Endothelial cell of umbilical vein (primary cell): ENCODE measurements around the gene POLR2B. TPM values are rescaled to one million over a fixed set of nuclear protein-coding genes. Genes with fewer than 3 reads are reported as not detected.

ENCODE experiments used
- BruUV-seq: library from RNA; stranded (reverse); fragments of 400-500 nt; replicated peaks from 2 replicates; lab custom pipeline; 2021; lab: Mats Ljungman, UMichigan
- CTCF ChIA-PET: fragments of 300-600, 350-600 bp; sonication (Branson Sonifier 250); formaldehyde crosslinking; loops from one replicate; lab custom pipeline; 2021; ENCODE audit warnings: antibody characterized with exemption, inconsistent platforms; lab: Charles Lee
- POLR2A ChIA-PET: fragments of 300-600, 350-600 bp; sonication (Branson Sonifier 250); formaldehyde crosslinking; loops from one replicate; lab custom pipeline; 2021; ENCODE audit warnings: antibody characterized with exemption, inconsistent platforms; lab: Charles Lee
- DNase-seq: peaks from one replicate; pipeline ENCODE4 v3.0.0-alpha.2; 2011; ENCODE audit warnings: low read depth, low spot score
- FAIRE-seq: peaks from 2 replicates; lab custom pipeline; 2011; peaks lifted over from hg19 to GRCh38; lab: Jason Lieb, UNC
- H2AFZ ChIP-seq: 2 replicates; pipeline ENCODE4 v1.6.0; 2012; ENCODE audit warnings: low read depth, low read length, control low read depth, inconsistent platforms
- H3K27ac ChIP-seq: 2 replicates; pipeline ENCODE4 v1.5.1; 2011; ENCODE audit warnings: low read depth, mild to moderate bottlenecking, control low read depth, low read length, moderate library complexity; ENCODE audit not compliant: insufficient read depth
- H3K27me3 ChIP-seq, 2 experiments: 2 replicates each; pipeline versions ENCODE4 v1.6.0 to v1.6.1; 2011; ENCODE audit warnings: low read length in 2 of 2, mixed read lengths in 1 of 2; ENCODE audit not compliant: control insufficient read depth in 2 of 2, insufficient read depth in 2 of 2
- H3K36me3 ChIP-seq, 2 experiments: 2 replicates in 1 of 2; 3 replicates in 1 of 2; pipeline ENCODE4 v1.5.1; 2011; ENCODE audit warnings: low read length in 2 of 2, mild to moderate bottlenecking in 1 of 2, moderate library complexity in 1 of 2; ENCODE audit not compliant: control insufficient read depth in 2 of 2, insufficient read depth in 2 of 2; ENCODE audit errors: extremely low read depth in 1 of 2
- H3K4me1 ChIP-seq: 3 replicates; pipeline ENCODE4 v1.5.1; 2011; ENCODE audit warnings: mild to moderate bottlenecking, low read length; ENCODE audit not compliant: control insufficient read depth, insufficient read depth; ENCODE audit errors: extremely low read depth
- H3K4me2 ChIP-seq: 2 replicates; pipeline ENCODE4 v1.6.1; 2011; ENCODE audit warnings: low read length, control low read depth, mixed read lengths; ENCODE audit not compliant: insufficient read depth
- H3K4me3 ChIP-seq, 3 experiments: fragments of 200-600 bp in 1 of 3; sonication (generic), shearing (Covaris generic) in 1 of 3; replicated peaks in 1 of 3; 2 replicates each; pipeline ENCODE4 v1.5.1; 2011 to 2016; ENCODE audit warnings: control low read depth in 3 of 3, low read length in 3 of 3, mild to moderate bottlenecking in 2 of 3, inconsistent platforms in 1 of 3, low read depth in 1 of 3, moderate library complexity in 1 of 3; ENCODE audit not compliant: insufficient read depth in 1 of 3
- H3K79me2 ChIP-seq: 2 replicates; pipeline ENCODE4 v1.6.0; 2012; ENCODE audit warnings: low read length, inconsistent platforms; ENCODE audit not compliant: control insufficient read depth, insufficient read depth
- H3K9ac ChIP-seq: replicated peaks from 2 replicates; pipeline ENCODE3; 2011; ENCODE audit warnings: low read length, control low read depth; ENCODE audit not compliant: insufficient read depth; ENCODE audit errors: extremely low read depth
- H3K9me1 ChIP-seq: replicated peaks from 3 replicates; pipeline ENCODE4 v1.6.0; 2011; ENCODE audit warnings: mild to moderate bottlenecking, low read length; ENCODE audit not compliant: control insufficient read depth, insufficient read depth; ENCODE audit errors: extremely low read depth
- H3K9me3 ChIP-seq: replicated peaks from 2 replicates; pipeline ENCODE4 v1.5.1; 2012; ENCODE audit warnings: low read length, inconsistent platforms; ENCODE audit not compliant: control insufficient read depth, insufficient read depth
- H4K20me1 ChIP-seq: replicated peaks from 2 replicates; pipeline ENCODE3; 2011; ENCODE audit warnings: mild to moderate bottlenecking, low read length; ENCODE audit not compliant: control insufficient read depth, insufficient read depth; ENCODE audit errors: extremely low read depth
- CTCF ChIP-seq, 2 donors: IDR thresholded peaks; 1 replicate in 1 of 2; 2 replicates in 1 of 2; pipeline ENCODE4 v1.5.1; 2011; ENCODE audit warnings: low read length in 2 of 2, mild to moderate bottlenecking in 2 of 2, moderate library complexity in 2 of 2, control low read depth in 1 of 2, inconsistent platforms in 1 of 2, low read depth in 1 of 2; ENCODE audit not compliant: insufficient read depth in 1 of 2; ENCODE audit errors: extremely low read depth in 1 of 2
- EZH2 ChIP-seq: IDR thresholded peaks from 2 replicates; pipeline ENCODE4 v1.6.1; 2012; ENCODE audit warnings: borderline replicate concordance, low read depth, mild to moderate bottlenecking, moderate library complexity, low read length, inconsistent platforms; ENCODE audit not compliant: severe bottlenecking
- FOS ChIP-seq: IDR thresholded peaks from 2 replicates; pipeline ENCODE4 v1.6.1; 2011; ENCODE audit warnings: mild to moderate bottlenecking, low read length, moderate library complexity, borderline replicate concordance; ENCODE audit not compliant: insufficient read depth
- GATA2 ChIP-seq: IDR thresholded peaks from 2 replicates; pipeline ENCODE4 v1.7.0; 2011; ENCODE audit warnings: low read depth, mild to moderate bottlenecking, moderate library complexity, mixed read lengths, low read length; ENCODE audit not compliant: insufficient read length, insufficient read depth
- JUN ChIP-seq: IDR thresholded peaks from 2 replicates; pipeline ENCODE4 v1.6.1; 2011; ENCODE audit warnings: borderline replicate concordance, low read depth; ENCODE audit not compliant: insufficient read length, insufficient read depth
- MAX ChIP-seq: IDR thresholded peaks from 2 replicates; pipeline ENCODE4 v1.6.1; 2011; ENCODE audit not compliant: insufficient read depth, insufficient read length
- POLR2A ChIP-seq: IDR thresholded peaks from 2 replicates; pipeline ENCODE4 v1.6.1; 2012; ENCODE audit warnings: low read depth, mild to moderate bottlenecking, control low read depth, low read length
- POLR2AphosphoS5 ChIP-seq: IDR thresholded peaks from 2 replicates; pipeline ENCODE4 v1.6.1; 2012; ENCODE audit warnings: low read depth, mild to moderate bottlenecking, control low read depth, low read length, moderate library complexity; ENCODE audit not compliant: insufficient read depth
- dilution Hi-C: fragments of 300-500 bp; cut with MboI; formaldehyde crosslinking; loops from one replicate; pipeline ENCODE4 v1.15.0; 2019; ENCODE audit warnings: low sequenced_read_pairs; ENCODE audit not compliant: extremely low pct_ligation_motif_present
- intact Hi-C: fragments of 100-400 bp; cut with micrococcal nuclease; formaldehyde crosslinking; loops from one replicate; pipeline ENCODE4 v1.10.0; 2022
- polyA plus RNA-seq, 4 experiments: library from polyadenylated mRNA; depleted of rRNA in 3 of 4; stranded (reverse) in 3 of 4; unstranded in 1 of 4; fragments of >200 nt; gene quantifications; 2 replicates each; pipeline versions ENCODE4 v1.2.1 to v1.2.3, GENCODE V29; 2011 to 2012; ENCODE audit warnings: missing spikeins in 1 of 4
- total RNA-seq: library from RNA; stranded (reverse); gene quantifications from 2 replicates; pipeline ENCODE4 v1.2.3, GENCODE V29; 2021

POLR2B gene
- total and polyA plus RNA-seq, 2 donors (not counting 3 experiments of a cell fraction or from before 2014, with no cell fraction given): 75.5 to 148 TPM

GRCh38 chr4:56959100-56959499, 19.6 kb upstream of the POLR2B start:
- no peaks in the 10 kb centered on the region for H3K79me2 ChIP-seq
- no peak overlapping the region for H3K9ac ChIP-seq
- no peak for TF ChIP-seq GATA2
- no peak for TF ChIP-seq FOS
- no peak for TF ChIP-seq EZH2
- no peak for TF ChIP-seq MAX
- TF ChIP-seq POLR2A: no peak
- no peak for TF ChIP-seq CTCF (IDR thresholded peaks at IDR 0.05; ENCODE audit: extremely low read depth in 1 of 2, insufficient read depth in 1 of 2, low read depth in 1 of 2, low read length in 2 of 2)
- no peak for TF ChIP-seq POLR2AphosphoS5
- no peak for TF ChIP-seq JUN
- no peak overlapping the region for H3K4me2 ChIP-seq
- no peak overlapping the region for H2AFZ ChIP-seq
- no peaks in the 10 kb centered on the region for H3K9me3 ChIP-seq
- dilution Hi-C loops: no loop called here
- no peaks in the 10 kb centered on the region for H3K27me3 ChIP-seq
- FAIRE-seq (no peak), DNase-seq (no peak)
- peaks cover 9% of the 10 kb centered on the region for H3K4me1 ChIP-seq
- peaks cover 0 to 2% of the 10 kb centered on the region in 2 experiments for H3K36me3 ChIP-seq
- no peaks in the 10 kb centered on the region for H3K9me1 ChIP-seq
- peak overlapping the region; percentile 23 for H3K27ac ChIP-seq
- no peak overlapping the region for H3K4me3 ChIP-seq
- BruUV-seq: no TSS peak
- intact Hi-C loops: loop anchor here (2.0 kb wide), 1 partner anchor 18 kb away; the partner anchor contains the start of gene NOA1
- ChIA-PET CTCF (no interaction called here), POLR2A (no interaction called here)
- H4K20me1 ChIP-seq: no peaks in the 10 kb centered on the region
